A549 (cell line): ENCODE data around the gene SPCS3.

ENCODE experiments used
- CBX8 ChIP-seq: fragments of 200-600 bp; sonication (generic); IDR thresholded peaks from 2 replicates; pipeline ENCODE4 v1.6.1; 2016
- CTCF ChIP-seq: fragments of >200 bp; sonication (Bioruptor Twin); formaldehyde crosslinking; IDR thresholded peaks from 3 replicates; pipeline ENCODE4 v1.5.1; 2016
- POLR2A ChIP-seq: IDR thresholded peaks from 2 replicates; pipeline ENCODE4 v1.6.1; 2012; ENCODE audit warnings: mild to moderate bottlenecking, low read length
- RCOR1 ChIP-seq: fragments of 150-350 bp; IDR thresholded peaks from 2 replicates; pipeline ENCODE4 v1.6.1; 2014; ENCODE audit warnings: antibody characterized with exemption, low read length, low read depth

DNA sequence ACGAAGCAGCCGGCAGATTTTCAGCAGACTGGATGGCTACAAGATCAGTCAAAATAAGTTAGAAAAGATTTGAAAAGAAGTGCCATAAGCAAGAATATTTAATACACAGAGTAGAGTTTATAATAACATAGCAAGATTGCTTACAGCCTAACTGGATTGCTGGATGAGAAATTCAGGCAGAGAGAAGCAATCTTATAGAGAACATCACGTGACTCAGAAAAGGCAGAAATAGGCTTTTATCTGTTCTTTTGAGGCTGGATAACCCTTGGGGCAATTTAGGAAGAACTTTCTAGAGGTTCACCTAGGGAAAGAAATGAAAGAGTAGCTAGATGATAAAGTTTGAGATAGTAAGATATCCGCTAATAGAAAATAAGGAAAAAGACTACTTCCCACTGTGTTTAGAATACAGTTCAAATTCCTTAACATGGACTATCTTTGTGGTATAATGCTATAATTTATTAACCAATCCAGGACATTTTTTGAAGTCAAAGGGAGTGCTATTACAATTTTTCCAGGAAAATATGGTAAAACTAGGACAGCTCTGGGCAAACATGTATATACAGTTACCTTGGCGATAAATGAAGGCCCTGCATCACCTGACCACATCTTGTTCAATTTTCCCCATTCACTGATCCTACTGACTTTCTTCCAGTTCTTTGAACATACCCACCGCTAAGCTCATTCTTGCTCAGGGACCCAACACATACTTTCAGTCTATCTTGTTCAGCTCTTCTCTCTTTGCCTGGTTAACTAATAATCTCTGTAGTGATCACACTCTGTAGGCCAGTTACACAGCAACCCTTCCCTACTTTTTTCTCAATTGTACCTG lies 12.7 kb upstream of the SPCS3 start:
- TF ChIP-seq CBX8: no peak
- TF ChIP-seq CTCF: no peak
- no peak for TF ChIP-seq RCOR1
- no peak for TF ChIP-seq POLR2A
